ENCODE data around the gene ADRB2. TPM values are rescaled to one million over a fixed set of nuclear protein-coding genes. Genes with fewer than 3 reads are reported as not detected.

Gene ADRB2
- total RNA-seq, 4 donors from 2014 or later, result 2.8 to 11.8 (median 4.5) TPM

DNA sequence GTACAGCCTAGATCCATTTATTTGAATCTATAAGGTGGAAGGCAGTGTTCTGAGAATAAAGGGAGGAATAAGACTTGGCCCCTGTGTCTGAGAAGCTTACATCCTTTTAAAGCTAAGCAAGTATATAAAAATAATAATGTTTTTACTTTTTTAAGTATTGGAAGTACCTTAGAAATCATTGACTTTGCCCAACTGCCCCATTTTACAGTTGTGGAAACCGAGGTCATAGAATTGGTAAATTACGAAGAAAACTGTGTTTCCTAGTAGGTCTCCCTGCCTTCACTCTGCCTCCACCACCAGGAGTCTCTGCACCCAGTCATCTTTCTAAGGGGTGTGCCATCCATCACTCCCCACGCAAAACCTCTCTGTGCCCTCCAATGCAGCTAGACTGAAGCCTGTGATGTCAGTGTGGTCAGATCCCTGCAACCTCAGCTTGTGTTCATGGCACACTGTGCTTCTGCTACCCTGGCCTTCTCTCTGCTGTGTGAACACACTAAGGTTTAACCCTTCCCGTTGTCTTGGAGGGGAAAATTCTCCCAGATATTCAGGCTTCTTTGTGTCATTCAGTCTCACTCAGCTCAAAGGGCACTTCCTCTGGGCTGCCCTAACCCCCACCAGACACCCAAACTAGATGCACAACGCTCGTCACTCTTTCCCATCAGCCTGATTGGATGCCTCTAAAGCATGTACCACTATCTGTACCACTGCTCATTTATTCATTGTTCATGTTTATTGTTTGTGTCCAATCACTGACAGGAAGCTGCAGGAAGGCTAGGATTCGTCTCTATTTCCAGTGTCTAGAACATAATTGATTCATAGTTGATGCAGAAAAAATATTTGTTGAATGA, 18.2 kb downstream of the ADRB2 start:
- Histone ChIP-seq H3K4me1 (peaks cover 0 to 15% (median 0%) of the 10 kb centered on the region in 3 donors), H3K36me3 (no peaks in the 10 kb centered on the region), H3K9me3 (no peaks in the 10 kb centered on the region), H3K4me3 (no peak overlapping the region), H3K27ac (no peak overlapping the region), H3K27me3 (no peaks in the 10 kb centered on the region)
- TF ChIP-seq CTCF (IDR thresholded peaks at IDR 0.05) (no peak), POLR2A (IDR thresholded peaks at IDR 0.05) (no peak), EP300 (IDR thresholded peaks at IDR 0.05) (no peak), POLR2AphosphoS5 (IDR thresholded peaks at IDR 0.05) (no peak)
- ATAC-seq, result peak; percentile 28
- WGBS, 2 donors (ENCODE audit: low coverage in 1 of 2), result 67 to 72% methylated on average over 6 to 7 of the region's 7 CpGs

DNA sequence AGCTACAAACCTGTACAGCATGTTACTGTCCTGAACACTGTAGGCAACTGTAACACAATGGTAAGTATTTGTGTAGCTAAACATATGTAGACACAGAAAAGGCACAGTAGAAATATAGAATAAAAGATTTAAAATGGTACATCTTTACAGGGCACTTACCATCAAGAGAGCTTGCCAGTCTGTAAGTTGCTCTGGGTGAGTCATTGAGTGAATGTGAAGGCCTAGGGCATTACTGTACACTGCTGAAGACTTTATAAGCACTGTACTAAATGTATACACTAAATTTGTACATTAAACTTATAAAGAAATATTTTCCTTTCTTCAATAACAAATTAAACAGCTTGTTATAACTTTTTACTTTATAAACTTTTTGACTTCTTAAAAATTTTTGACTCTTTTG, 20.5 kb downstream of the ADRB2 start:
- Histone ChIP-seq H3K4me1 (peaks cover 0 to 8% (median 0%) of the 10 kb centered on the region in 3 donors), H3K4me3 (no peak overlapping the region), H3K36me3 (no peaks in the 10 kb centered on the region), H3K27ac (no peak overlapping the region), H3K9me3 (no peaks in the 10 kb centered on the region), H3K27me3 (no peaks in the 10 kb centered on the region)
- no peak for ATAC-seq
- no peak for TF ChIP-seq CTCF (IDR thresholded peaks at IDR 0.05)
- no peak for TF ChIP-seq POLR2A (IDR thresholded peaks at IDR 0.05)
- TF ChIP-seq EP300 (IDR thresholded peaks at IDR 0.05), result no peak
- no peak for TF ChIP-seq POLR2AphosphoS5 (IDR thresholded peaks at IDR 0.05)

DNA sequence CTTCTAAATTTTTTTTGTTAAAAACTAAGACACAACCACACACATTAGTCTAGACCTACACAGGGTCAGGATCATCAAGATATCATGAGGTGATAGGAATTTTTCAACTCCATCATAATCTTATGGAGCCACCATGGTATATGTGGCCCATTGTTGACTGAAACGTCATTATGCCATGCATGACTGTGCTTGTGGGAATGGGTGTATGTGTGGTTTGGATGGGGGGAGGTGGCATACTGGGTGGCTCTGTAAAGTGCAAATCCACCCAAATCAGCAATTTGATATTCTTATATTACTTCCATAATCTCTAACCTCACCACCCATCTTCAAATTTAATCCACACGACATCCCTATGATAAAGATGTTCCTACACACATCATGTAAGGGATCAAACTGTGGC, 21.0 kb downstream of the ADRB2 start:
- peaks cover 0 to 3% (median 0%) of the 10 kb centered on the region in 3 donors for H3K4me1 ChIP-seq
- ATAC-seq, result no peak

GRCh38 chr5:148848393-148849031, 22.1 kb downstream of the ADRB2 start:
- no peak for ATAC-seq
- TF ChIP-seq POLR2AphosphoS5 (IDR thresholded peaks at IDR 0.05) (no peak), CTCF (IDR thresholded peaks at IDR 0.05) (no peak)
- Histone ChIP-seq H3K4me1 (no peaks in the 10 kb centered on the region), H3K4me3 (no peak overlapping the region), H3K27me3 (no peaks in the 10 kb centered on the region), H3K27ac (no peak overlapping the region), H3K9me3 (no peaks in the 10 kb centered on the region), H3K36me3 (no peaks in the 10 kb centered on the region)
- WGBS, 2 donors (ENCODE audit: low coverage in 1 of 2), result 71 to 72% methylated on average over 3 of the region's 3 CpGs

More for the DNA sequence above, 21.0 kb downstream of the ADRB2 start:
- no peak overlapping the region for H3K27ac ChIP-seq
- H3K36me3 ChIP-seq, result no peaks in the 10 kb centered on the region
- no peaks in the 10 kb centered on the region for H3K9me3 ChIP-seq
- TF ChIP-seq EP300 (IDR thresholded peaks at IDR 0.05) (no peak), POLR2A (IDR thresholded peaks at IDR 0.05) (no peak), POLR2AphosphoS5 (IDR thresholded peaks at IDR 0.05) (no peak), CTCF (IDR thresholded peaks at IDR 0.05) (no peak)
- no peak overlapping the region for H3K4me3 ChIP-seq
- no peaks in the 10 kb centered on the region for H3K27me3 ChIP-seq
- WGBS, 2 donors (ENCODE audit: low coverage in 1 of 2), result 92 to 100% methylated on average over 2 of the region's 2 CpGs

DNA sequence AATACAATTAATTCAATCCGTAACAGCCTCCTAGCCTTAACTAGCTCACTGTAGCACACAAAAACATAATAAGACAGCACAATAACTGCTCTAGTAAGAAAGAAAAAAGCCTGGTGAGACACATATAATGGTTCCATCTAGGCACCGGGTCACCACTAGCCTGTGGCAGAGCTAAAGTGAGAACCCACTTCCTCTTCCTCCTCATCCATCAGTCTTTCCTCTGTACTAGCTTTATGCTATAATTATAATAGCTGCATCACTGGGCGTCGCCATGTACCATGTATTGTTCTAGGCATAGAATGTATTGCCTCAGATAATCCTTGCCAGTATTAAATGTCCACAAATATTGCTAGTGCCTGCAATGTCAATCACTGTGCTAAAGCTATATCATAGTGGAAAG, 23.1 kb downstream of the ADRB2 start:
- H3K4me3 ChIP-seq, result no peak overlapping the region
- H3K4me1 ChIP-seq, result no peaks in the 10 kb centered on the region
- H3K36me3 ChIP-seq, result no peaks in the 10 kb centered on the region
- no peak for ATAC-seq
- no peaks in the 10 kb centered on the region for H3K9me3 ChIP-seq
- no peak for TF ChIP-seq CTCF (IDR thresholded peaks at IDR 0.05)
- TF ChIP-seq POLR2A (IDR thresholded peaks at IDR 0.05), result no peak
- TF ChIP-seq POLR2AphosphoS5 (IDR thresholded peaks at IDR 0.05), result no peak
- TF ChIP-seq EP300 (IDR thresholded peaks at IDR 0.05), result no peak
- no peak overlapping the region for H3K27ac ChIP-seq
- H3K27me3 ChIP-seq, result no peaks in the 10 kb centered on the region
- WGBS, 2 donors (ENCODE audit: low coverage in 1 of 2), result 71 to 89% methylated on average over 4 of the region's 4 CpGs

Measured in gastroesophageal sphincter (tissue), 4 donors.